ENCODE results near the gene PUS3.

PUS3 gene

DNA sequence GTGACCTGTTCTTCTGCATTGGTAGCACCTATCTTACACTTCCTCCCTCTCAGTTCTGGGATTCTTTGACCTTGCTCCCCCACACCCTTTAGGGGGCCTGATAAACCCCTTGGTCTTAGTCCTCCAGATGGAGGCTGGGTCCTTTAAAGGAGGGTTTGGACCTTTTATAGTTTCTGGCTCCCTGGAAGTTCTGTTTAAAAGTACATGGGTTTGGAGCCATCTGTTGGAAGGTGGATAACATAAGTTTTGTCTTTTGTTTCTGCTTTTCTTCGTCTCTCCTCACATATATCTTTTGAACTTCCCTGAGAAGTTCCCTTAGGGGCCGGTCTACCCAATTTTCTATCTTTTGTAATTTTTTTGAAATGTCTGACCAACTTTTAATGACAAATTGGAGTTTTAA lies 33.5 kb downstream of the PUS3 start:
- Histone ChIP-seq H3K27ac (ENCODE audit: extremely low read depth, low read depth, low read length) (no peak overlapping the region), H3K4me1 (ENCODE audit: control insufficient read depth, insufficient read depth, low read length) (no peaks in the 10 kb centered on the region), H3K36me3 (ENCODE audit: control insufficient read depth in 2 of 2, insufficient read depth in 1 of 2, low read length in 2 of 2) (no peaks in the 10 kb centered on the region), H3K9me3 (ENCODE audit: control insufficient read depth, insufficient read depth, low read depth, low read length) (no peaks in the 10 kb centered on the region), H3K4me3 (ENCODE audit: low read depth, low read length) (no peak overlapping the region)
- TF ChIP-seq ZNF157 (tag by site-specific recombination; IDR thresholded peaks at IDR 0.05) (no peak), ZNF24 (tag by site-specific recombination; IDR thresholded peaks at IDR 0.05) (no peak), EGR2 (tag by site-specific recombination; IDR thresholded peaks at IDR 0.05; ENCODE audit: low read depth) (no peak), ZNF280C (tag by site-specific recombination; IDR thresholded peaks at IDR 0.05) (no peak), ZBTB8A (tag by site-specific recombination; IDR thresholded peaks at IDR 0.05) (no peak), PRDM2 (tag by site-specific recombination; IDR thresholded peaks at IDR 0.05; ENCODE audit: borderline replicate concordance) (no peak), ZNF621 (tag by site-specific recombination; IDR thresholded peaks at IDR 0.05) (no peak), ZNF514 (tag by site-specific recombination; IDR thresholded peaks at IDR 0.05) (no peak), ZNF169 (tag by site-specific recombination; IDR thresholded peaks at IDR 0.05) (no peak), IKZF3 (tag by site-specific recombination; IDR thresholded peaks at IDR 0.05) (no peak), ZNF248 (tag by site-specific recombination; IDR thresholded peaks at IDR 0.05) (no peak), FEZF1 (tag by site-specific recombination; IDR thresholded peaks at IDR 0.05) (no peak), ZNF362 (tag by site-specific recombination; IDR thresholded peaks at IDR 0.05) (no peak), ZFP37 (tag by site-specific recombination; IDR thresholded peaks at IDR 0.05) (no peak), ZNF521 (tag by site-specific recombination; IDR thresholded peaks at IDR 0.05) (no peak)
- TF ChIP-seq, protein P1, sequence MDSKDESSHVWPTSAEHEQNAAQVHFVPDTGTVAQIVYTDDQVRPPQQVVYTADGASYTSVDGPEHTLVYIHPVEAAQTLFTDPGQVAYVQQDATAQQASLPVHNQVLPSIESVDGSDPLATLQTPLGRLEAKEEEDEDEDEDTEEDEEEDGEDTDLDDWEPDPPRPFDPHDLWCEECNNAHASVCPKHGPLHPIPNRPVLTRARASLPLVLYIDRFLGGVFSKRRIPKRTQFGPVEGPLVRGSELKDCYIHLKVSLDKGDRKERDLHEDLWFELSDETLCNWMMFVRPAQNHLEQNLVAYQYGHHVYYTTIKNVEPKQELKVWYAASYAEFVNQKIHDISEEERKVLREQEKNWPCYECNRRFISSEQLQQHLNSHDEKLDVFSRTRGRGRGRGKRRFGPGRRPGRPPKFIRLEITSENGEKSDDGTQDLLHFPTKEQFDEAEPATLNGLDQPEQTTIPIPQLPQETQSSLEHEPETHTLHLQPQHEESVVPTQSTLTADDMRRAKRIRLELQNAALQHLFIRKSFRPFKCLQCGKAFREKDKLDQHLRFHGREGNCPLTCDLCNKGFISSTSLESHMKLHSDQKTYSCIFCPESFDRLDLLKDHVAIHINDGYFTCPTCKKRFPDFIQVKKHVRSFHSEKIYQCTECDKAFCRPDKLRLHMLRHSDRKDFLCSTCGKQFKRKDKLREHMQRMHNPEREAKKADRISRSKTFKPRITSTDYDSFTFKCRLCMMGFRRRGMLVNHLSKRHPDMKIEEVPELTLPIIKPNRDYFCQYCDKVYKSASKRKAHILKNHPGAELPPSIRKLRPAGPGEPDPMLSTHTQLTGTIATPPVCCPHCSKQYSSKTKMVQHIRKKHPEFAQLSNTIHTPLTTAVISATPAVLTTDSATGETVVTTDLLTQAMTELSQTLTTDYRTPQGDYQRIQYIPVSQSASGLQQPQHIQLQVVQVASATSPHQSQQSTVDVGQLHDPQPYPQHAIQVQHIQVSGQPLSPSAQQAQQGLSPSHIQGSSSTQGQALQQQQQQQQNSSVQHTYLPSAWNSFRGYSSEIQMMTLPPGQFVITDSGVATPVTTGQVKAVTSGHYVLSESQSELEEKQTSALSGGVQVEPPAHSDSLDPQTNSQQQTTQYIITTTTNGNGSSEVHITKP (tag by site-specific recombination; IDR thresholded peaks at IDR 0.05) = no peak
- TF ChIP-seq, protein P2, sequence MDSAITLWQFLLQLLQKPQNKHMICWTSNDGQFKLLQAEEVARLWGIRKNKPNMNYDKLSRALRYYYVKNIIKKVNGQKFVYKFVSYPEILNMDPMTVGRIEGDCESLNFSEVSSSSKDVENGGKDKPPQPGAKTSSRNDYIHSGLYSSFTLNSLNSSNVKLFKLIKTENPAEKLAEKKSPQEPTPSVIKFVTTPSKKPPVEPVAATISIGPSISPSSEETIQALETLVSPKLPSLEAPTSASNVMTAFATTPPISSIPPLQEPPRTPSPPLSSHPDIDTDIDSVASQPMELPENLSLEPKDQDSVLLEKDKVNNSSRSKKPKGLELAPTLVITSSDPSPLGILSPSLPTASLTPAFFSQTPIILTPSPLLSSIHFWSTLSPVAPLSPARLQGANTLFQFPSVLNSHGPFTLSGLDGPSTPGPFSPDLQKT (IDR thresholded peaks at IDR 0.05; ENCODE audit: borderline replicate concordance, low read depth, low read length) = no peak
- POLR2A ChIA-PET = no interaction called here
- CTCF ChIA-PET = interaction anchor here (0.6 to 1.4 kb wide), 6 partner anchors 49 to 1025 kb away, joined by 3 to 4 read pairs (median 3); no protein-coding TSS in a partner anchor

Measured in HEK293 (cell line).